H1 (cell line): ENCODE measurements around the gene OR10H5. TPM values are rescaled to one million over a fixed set of nuclear protein-coding genes. Genes with fewer than 3 reads are reported as not detected.

ENCODE experiments used
- CTCF ChIA-PET: fragments of 300-600 bp; sonication (Branson Sonifier 250); formaldehyde crosslinking; loops from one replicate; lab custom pipeline; 2021; ENCODE audit not compliant: partially characterized antibody; lab: Charles Lee
- POLR2A ChIA-PET: fragments of 300-600 bp; sonication (Branson Sonifier 250); formaldehyde crosslinking; loops from one replicate; lab custom pipeline; 2021; ENCODE audit warnings: inconsistent platforms; ENCODE audit not compliant: partially characterized antibody; lab: Charles Lee
- DNase-seq, 2 experiments: peaks; one replicate each; pipeline versions ENCODE4 v3.0.0 to v3.0.0-alpha.2; 2010 to 2022; ENCODE audit warnings: low spot score in 2 of 2, low read depth in 1 of 2, mixed read lengths in 1 of 2
- FAIRE-seq: peaks from 2 replicates; lab custom pipeline; 2011; peaks lifted over from hg19 to GRCh38; lab: Jason Lieb, UNC
- H2AFZ ChIP-seq: 2 replicates; pipeline ENCODE4 v1.8.1; 2012; ENCODE audit warnings: low read length, inconsistent platforms
- H2AK5ac ChIP-seq: 2 replicates; pipeline ENCODE4 v1.6.1; 2013; ENCODE audit warnings: low read depth, low read length
- H2BK120ac ChIP-seq: replicated peaks from 2 replicates; pipeline ENCODE3; 2013; ENCODE audit warnings: low read depth, low read length, inconsistent platforms
- H2BK12ac ChIP-seq: 2 replicates; pipeline ENCODE4 v1.6.1; 2013; ENCODE audit warnings: low read depth, low read length
- H2BK15ac ChIP-seq: 2 replicates; pipeline ENCODE4 v1.6.1; 2013; ENCODE audit warnings: low read length
- H2BK20ac ChIP-seq: 2 replicates; pipeline ENCODE4 v1.6.1; 2013; ENCODE audit warnings: low read length
- H2BK5ac ChIP-seq: 2 replicates; pipeline ENCODE4 v1.6.1; 2013; ENCODE audit warnings: low read depth, low read length
- H3K14ac ChIP-seq: 2 replicates; pipeline ENCODE4 v1.6.1; 2013; ENCODE audit warnings: inconsistent platforms; ENCODE audit not compliant: insufficient read length
- H3K18ac ChIP-seq: 2 replicates; pipeline ENCODE4 v1.6.1; 2013; ENCODE audit warnings: low read length; ENCODE audit errors: extremely low read depth
- H3K23ac ChIP-seq: 2 replicates; pipeline ENCODE4 v1.6.1; 2013; ENCODE audit warnings: inconsistent platforms; ENCODE audit not compliant: insufficient read length
- H3K23me2 ChIP-seq: 2 replicates; pipeline ENCODE4 v1.6.1; 2013; ENCODE audit warnings: low read depth, low read length
- H3K27ac ChIP-seq: 2 replicates; pipeline ENCODE4 v1.6.1; 2011; ENCODE audit warnings: low read depth, low read length, inconsistent platforms
- H3K27me3 ChIP-seq, 4 experiments: replicated peaks in 1 of 4; 1 replicate in 1 of 4; 2 replicates in 3 of 4; pipeline versions ENCODE4 v1.6.1 to v1.8.1; 2011 to 2013; ENCODE audit warnings: low read length in 3 of 4, mild to moderate bottlenecking in 3 of 4, inconsistent platforms in 2 of 4, mixed read lengths in 2 of 4, moderate library complexity in 1 of 4; ENCODE audit not compliant: control insufficient read depth in 3 of 4, insufficient read depth in 3 of 4; ENCODE audit errors: extremely low read depth in 1 of 4
- H3K36me3 ChIP-seq, 4 experiments: 2 replicates each; pipeline versions ENCODE4 v1.6.1 to v1.8.1; 2011 to 2013; ENCODE audit warnings: mild to moderate bottlenecking in 4 of 4, low read length in 3 of 4, moderate library complexity in 2 of 4, control low read depth in 1 of 4, inconsistent platforms in 1 of 4; ENCODE audit not compliant: insufficient read depth in 4 of 4, control insufficient read depth in 2 of 4
- H3K4ac ChIP-seq: replicated peaks from 2 replicates; pipeline ENCODE3; 2013; ENCODE audit warnings: low read length, low read depth, mixed read lengths, inconsistent platforms; ENCODE audit not compliant: insufficient read length
- H3K4me1 ChIP-seq, 4 experiments: replicated peaks in 1 of 4; 1 replicate in 1 of 4; 2 replicates in 3 of 4; pipeline versions ENCODE4 v1.6.1 to v1.8.1; 2011 to 2013; ENCODE audit warnings: low read length in 3 of 4, inconsistent platforms in 2 of 4, mixed read lengths in 1 of 4; ENCODE audit not compliant: insufficient read depth in 4 of 4, control insufficient read depth in 3 of 4
- H3K4me2 ChIP-seq, 2 experiments: 2 replicates each; pipeline versions ENCODE4 v1.6.1 to v1.8.1; 2011 to 2013; ENCODE audit warnings: low read depth in 2 of 2, low read length in 2 of 2, control low read depth in 1 of 2, inconsistent platforms in 1 of 2, mild to moderate bottlenecking in 1 of 2; ENCODE audit not compliant: insufficient read depth in 1 of 2
- H3K4me3 ChIP-seq, 4 experiments: fragments of 200-600, 300-600 bp in 1 of 4; sonication (generic), shearing (Covaris generic), sonication (Bioruptor Twin) in 1 of 4; 2 replicates each; pipeline versions ENCODE4 v1.5.1 to v1.8.1; 2011 to 2016; ENCODE audit warnings: low read length in 4 of 4, low read depth in 3 of 4, control low read depth in 2 of 4, inconsistent platforms in 2 of 4, mild to moderate bottlenecking in 2 of 4, mixed read lengths in 1 of 4, moderate library complexity in 1 of 4; ENCODE audit not compliant: insufficient read depth in 2 of 4; ENCODE audit errors: extremely low read depth in 1 of 4
- H3K56ac ChIP-seq: replicated peaks from 2 replicates; pipeline ENCODE3; 2013; ENCODE audit warnings: low read depth, mild to moderate bottlenecking, mixed read lengths, low read length, inconsistent platforms; ENCODE audit not compliant: insufficient read length
- H3K79me1 ChIP-seq: 2 replicates; pipeline ENCODE4 v1.6.1; 2013; ENCODE audit warnings: low read depth, low read length, control low read depth
- H3K79me2 ChIP-seq, 2 experiments: 2 replicates each; pipeline versions ENCODE4 v1.6.1 to v1.8.1; 2012 to 2013; ENCODE audit warnings: low read length in 2 of 2, mild to moderate bottlenecking in 2 of 2, inconsistent platforms in 1 of 2; ENCODE audit not compliant: insufficient read depth in 2 of 2, control insufficient read depth in 1 of 2
- H3K9ac ChIP-seq, 4 experiments: replicated peaks in 1 of 4; 1 replicate in 1 of 4; 2 replicates in 3 of 4; pipeline versions ENCODE4 v1.6.1 to v1.8.1; 2011 to 2013; ENCODE audit warnings: low read depth in 3 of 4, low read length in 3 of 4, control low read depth in 2 of 4, mild to moderate bottlenecking in 2 of 4, moderate library complexity in 2 of 4, inconsistent platforms in 1 of 4; ENCODE audit errors: extremely low read depth in 1 of 4
- H3K9me3 ChIP-seq, 2 experiments: 2 replicates each; pipeline versions ENCODE4 v1.6.1 to v1.8.1; 2012 to 2013; ENCODE audit warnings: mild to moderate bottlenecking in 2 of 2, moderate library complexity in 2 of 2, control low read depth in 1 of 2, inconsistent platforms in 1 of 2, low read depth in 1 of 2, low read length in 1 of 2, mixed read lengths in 1 of 2; ENCODE audit not compliant: insufficient read depth in 2 of 2
- H4K20me1 ChIP-seq, 2 experiments: replicated peaks in 1 of 2; 2 replicates each; pipeline versions ENCODE3 to v1.8.1; 2011 to 2013; ENCODE audit warnings: inconsistent platforms in 2 of 2, low read length in 2 of 2, mild to moderate bottlenecking in 1 of 2; ENCODE audit not compliant: insufficient read depth in 2 of 2, control insufficient read depth in 1 of 2
- H4K5ac ChIP-seq: 2 replicates; pipeline ENCODE4 v1.6.1; 2013; ENCODE audit warnings: low read length, low read depth, mixed read lengths, inconsistent platforms; ENCODE audit not compliant: insufficient read length
- H4K8ac ChIP-seq: 2 replicates; pipeline ENCODE4 v1.8.0; 2013; ENCODE audit warnings: mild to moderate bottlenecking, moderate library complexity, low read length, inconsistent platforms; ENCODE audit not compliant: insufficient read depth; ENCODE audit errors: extremely low read depth
- H4K91ac ChIP-seq: replicated peaks from 2 replicates; pipeline ENCODE3; 2013; ENCODE audit warnings: low read length, mixed read lengths, inconsistent platforms; ENCODE audit not compliant: insufficient read length
- CBX8 ChIP-seq: fragments of 300-800, 300-1000 bp; sonication (generic); IDR thresholded peaks from 2 replicates; pipeline ENCODE4 v1.7.1; 2016; ENCODE audit warnings: low read depth, low read length, borderline replicate concordance
- CREB1 ChIP-seq: IDR thresholded peaks from 2 replicates; pipeline ENCODE4 v1.6.1; 2012; ENCODE audit warnings: inconsistent platforms
- FOSL1 ChIP-seq: IDR thresholded peaks from 2 replicates; pipeline ENCODE4 v1.6.1; 2011; ENCODE audit warnings: mild to moderate bottlenecking, low read depth, low read length, moderate library complexity; ENCODE audit not compliant: insufficient read depth
- HDAC2 ChIP-seq, 2 experiments: fragments of 300-600 bp in 1 of 2; sonication (generic) in 1 of 2; IDR thresholded peaks; 2 replicates each; pipeline ENCODE4 v1.6.1; 2011 to 2012; ENCODE audit warnings: low read depth in 2 of 2, low read length in 2 of 2, mild to moderate bottlenecking in 2 of 2, moderate library complexity in 2 of 2, borderline replicate concordance in 1 of 2, inconsistent platforms in 1 of 2
- MAFK ChIP-seq: IDR thresholded peaks from 2 replicates; pipeline ENCODE4 v1.6.1; 2012; ENCODE audit warnings: low read depth, mild to moderate bottlenecking, improper control_type of control experiment, low read length
- RNF2 ChIP-seq: fragments of 200-900, 300-1000 bp; sonication (generic); IDR thresholded peaks from 2 replicates; pipeline ENCODE4 v1.7.1; 2016; ENCODE audit warnings: borderline replicate concordance, low read depth, mild to moderate bottlenecking, antibody characterized with exemption, low read length; ENCODE audit not compliant: poor library complexity, severe bottlenecking; ENCODE audit errors: missing control alignments
- RXRA ChIP-seq: IDR thresholded peaks from 2 replicates; pipeline ENCODE4 v1.6.1; 2011; ENCODE audit warnings: low read depth, mild to moderate bottlenecking, low read length, moderate library complexity; ENCODE audit not compliant: insufficient read depth
- SIN3A ChIP-seq, 2 experiments: IDR thresholded peaks in 1 of 2; conservative IDR thresholded peaks in 1 of 2; 2 replicates each; pipeline ENCODE4 v1.6.1; 2011 to 2012; ENCODE audit warnings: low read length in 2 of 2, improper control_type of control experiment in 1 of 2, low read depth in 1 of 2, mild to moderate bottlenecking in 1 of 2
- SRF ChIP-seq: IDR thresholded peaks from 2 replicates; pipeline ENCODE4 v1.6.1; 2011; ENCODE audit warnings: mild to moderate bottlenecking, low read depth, low read length, moderate library complexity
- TAF7 ChIP-seq: optimal IDR thresholded peaks from 2 replicates; pipeline ENCODE3; 2011; ENCODE audit warnings: low read depth, mild to moderate bottlenecking, inconsistent platforms, low read length, moderate library complexity, borderline replicate concordance
- TEAD4 ChIP-seq: IDR thresholded peaks from 2 replicates; pipeline ENCODE4 v1.6.1; 2012; ENCODE audit warnings: low read depth, low read length, inconsistent platforms, mixed read lengths
- WGBS, 2 experiments: shearing (Covaris generic) in 1 of 2; methylation state at CpG; one replicate each; pipeline versions ENCODE4 v1.1.6 to v1.1.7; 2013 to 2015; ENCODE audit warnings: low lambda C conversion rate in 2 of 2, mixed read lengths in 2 of 2, inconsistent platforms in 1 of 2, low coverage in 1 of 2, missing lambda C conversion rate in 1 of 2; ENCODE audit not compliant: insufficient replicate concordance in 2 of 2, insufficient coverage in 1 of 2, insufficient read length in 1 of 2; ENCODE audit errors: extremely low coverage in 1 of 2, missing lambda C conversion rate in 1 of 2; 5-methylcytosine and 5-hydroxymethylcytosine counted together
- polyA plus RNA-seq, 7 experiments: library from polyadenylated mRNA; depleted of rRNA in 3 of 7; stranded (reverse) in 5 of 7; unstranded in 2 of 7; fragments of >200 nt in 5 of 7; fragments of 200-250 nt in 2 of 7; gene quantifications; 1 replicate in 5 of 7; 2 replicates in 1 of 7; 4 replicates in 1 of 7; pipeline versions ENCODE4 v1.2.1 to v1.2.3, GENCODE V29; 2011 to 2013; ENCODE audit warnings: missing spikeins in 2 of 7, mixed read lengths in 2 of 7
- total RNA-seq: library from RNA; stranded (reverse); fragmentation: NEBNext Ultra II Directional; extraction: Animal tissue kit (Norgen Biotek cat#: 25700); gene quantifications from 2 replicates; pipeline ENCODE4 v1.2.1, GENCODE V29; 2021

Gene OR10H5
- total and polyA plus RNA-seq, 2 of the 8 experiments (the other 6 are each of a cell fraction or from before 2014, with no cell fraction given), result not detected

- Histone ChIP-seq H4K8ac (no peak overlapping the region), H4K20me1 (no peaks in the 10 kb centered on the region), H3K18ac (no peak overlapping the region), H3K4me3 (no peak overlapping the region), H2BK120ac (no peak overlapping the region), H3K9me3 (peaks cover 41 to 71% of the 10 kb centered on the region in 2 experiments), H3K56ac (no peak overlapping the region), H3K79me2 (no peaks in the 10 kb centered on the region), H3K4me2 (no peak overlapping the region), H3K4me1 (no peaks in the 10 kb centered on the region), H3K23ac (no peak overlapping the region), H2AFZ (no peak overlapping the region), H2BK20ac (no peak overlapping the region), H2BK12ac (no peak overlapping the region), H3K79me1 (no peaks in the 10 kb centered on the region), H3K27ac (no peak overlapping the region), H2BK5ac (no peak overlapping the region), H3K36me3 (no peaks in the 10 kb centered on the region), H2AK5ac (no peak overlapping the region), H2BK15ac (no peak overlapping the region), H3K9ac (no peak overlapping the region), H3K27me3 (no peaks in the 10 kb centered on the region), H3K4ac (no peak overlapping the region), H4K5ac (no peak overlapping the region), H3K14ac (no peak overlapping the region), H4K91ac (no peak overlapping the region), H3K23me2 (no peaks in the 10 kb centered on the region)
- ChIA-PET CTCF (no interaction called here), POLR2A (no interaction called here)
- DNase-seq (no peak), FAIRE-seq (no peak)
- 62% methylated on average over 5 of the region's 5 CpGs; no CpG with 5 or more reads in 1 of the 2 experiments for WGBS, 2 experiments
- no peak for TF ChIP-seq TAF7
- no peak for TF ChIP-seq MAFK
- TF ChIP-seq TEAD4, result no peak
- TF ChIP-seq CBX8, result no peak
- TF ChIP-seq FOSL1, result no peak
- no peak for TF ChIP-seq SIN3A (conservative IDR thresholded peaks at IDR 0.05 in 1 of 2, IDR thresholded peaks at IDR 0.05 in 1 of 2; ENCODE audit: low read depth in 1 of 2, low read length in 2 of 2)
- TF ChIP-seq SRF, result no peak
- TF ChIP-seq RNF2, result no peak
- no peak for TF ChIP-seq RXRA
- TF ChIP-seq CREB1, result no peak
- TF ChIP-seq HDAC2 (IDR thresholded peaks at IDR 0.05; ENCODE audit: borderline replicate concordance in 1 of 2, low read depth in 2 of 2, low read length in 2 of 2), result no peak
Measured at GRCh38 chr19:15843203-15843893, 55.9 kb downstream of the OR10H5 start.
